ENCODE measurements around the gene VAMP3. TPM values are rescaled to one million over a fixed set of nuclear protein-coding genes. Genes with fewer than 3 reads are reported as not detected.

Gene VAMP3
- polyA plus RNA-seq, 1 donor (not counting 4 experiments of a cell fraction or from before 2014, with no cell fraction given) = 219 TPM

- no peak overlapping the region for H3K9ac ChIP-seq (ENCODE audit: control insufficient read depth, extremely low read depth, insufficient read depth, low read length)
- peaks cover 21% of the 10 kb centered on the region for H3K79me2 ChIP-seq (ENCODE audit: control insufficient read depth, insufficient read depth, low read length)
- no peaks in the 10 kb centered on the region for H3K27me3 ChIP-seq (ENCODE audit: control insufficient read depth, extremely low read depth, insufficient read depth, low read length)
- no peak overlapping the region for H3K4me3 ChIP-seq (ENCODE audit: control insufficient read depth in 2 of 3, extremely low read depth in 1 of 3, insufficient read depth in 2 of 3, low read depth in 1 of 3, low read length in 3 of 3)
- FAIRE-seq = no peak
- H3K27ac ChIP-seq (ENCODE audit: control insufficient read depth, insufficient read depth, low read length) = no peak overlapping the region
- TF ChIP-seq CTCF (optimal IDR thresholded peaks at IDR 0.05 in 1 of 3, IDR thresholded peaks at IDR 0.05 in 1 of 3, conservative IDR thresholded peaks at IDR 0.05 in 1 of 3; ENCODE audit: extremely low read depth in 1 of 3, insufficient read depth in 2 of 3, low read length in 3 of 3) = no peak
- TF ChIP-seq EZH2 (IDR thresholded peaks at IDR 0.05; ENCODE audit: low read length) = no peak
- peaks cover 0 to 5% of the 10 kb centered on the region in 2 experiments for H3K36me3 ChIP-seq (ENCODE audit: control insufficient read depth in 2 of 2, extremely low read depth in 1 of 2, insufficient read depth in 2 of 2, low read length in 2 of 2)
- peaks cover 23% of the 10 kb centered on the region for H3K4me1 ChIP-seq (ENCODE audit: control insufficient read depth, extremely low read depth, insufficient read depth, low read length)
- no peaks in the 10 kb centered on the region for H4K20me1 ChIP-seq (ENCODE audit: control insufficient read depth, extremely low read depth, insufficient read depth, low read length)
- H2AFZ ChIP-seq (ENCODE audit: control insufficient read depth, low read length) = no peak overlapping the region
- no peak for DNase-seq (ENCODE audit: low read depth, low spot score)
- H3K9me1 ChIP-seq (ENCODE audit: control insufficient read depth, extremely low read depth, insufficient read depth, low read length) = peaks cover 2% of the 10 kb centered on the region
- dilution Hi-C loops (cut with MboI; ENCODE audit: extremely low pct_ligation_motif_present, low sequenced_read_pairs) = no loop called here
- no peak overlapping the region for H3K4me2 ChIP-seq (ENCODE audit: control insufficient read depth, extremely low read depth, insufficient read depth, low read depth, low read length)
- H3K9me3 ChIP-seq (ENCODE audit: control insufficient read depth, low read depth, low read length) = no peaks in the 10 kb centered on the region
These were observed 2.5 kb upstream of the VAMP3 start for GRCh38 chr1:7768583-7768982.

- Histone ChIP-seq H3K4me3 (ENCODE audit: control insufficient read depth in 2 of 3, extremely low read depth in 1 of 3, insufficient read depth in 2 of 3, low read depth in 1 of 3, low read length in 3 of 3) (peak overlapping the region in 2 of 3 experiments; percentile 95), H3K9me1 (ENCODE audit: control insufficient read depth, extremely low read depth, insufficient read depth, low read length) (peaks cover 2% of the 10 kb centered on the region), H3K9me3 (ENCODE audit: control insufficient read depth, low read depth, low read length) (no peaks in the 10 kb centered on the region), H2AFZ (ENCODE audit: control insufficient read depth, low read length) (no peak overlapping the region), H3K4me2 (ENCODE audit: control insufficient read depth, extremely low read depth, insufficient read depth, low read depth, low read length) (peak overlapping the region; percentile 98), H3K79me2 (ENCODE audit: control insufficient read depth, insufficient read depth, low read length) (peaks cover 32% of the 10 kb centered on the region), H3K36me3 (ENCODE audit: control insufficient read depth in 2 of 2, extremely low read depth in 1 of 2, insufficient read depth in 2 of 2, low read length in 2 of 2) (peaks cover 3 to 5% of the 10 kb centered on the region in 2 experiments), H4K20me1 (ENCODE audit: control insufficient read depth, extremely low read depth, insufficient read depth, low read length) (no peaks in the 10 kb centered on the region), H3K9ac (ENCODE audit: control insufficient read depth, extremely low read depth, insufficient read depth, low read length) (no peak overlapping the region), H3K27me3 (ENCODE audit: control insufficient read depth, extremely low read depth, insufficient read depth, low read length) (no peaks in the 10 kb centered on the region), H3K4me1 (ENCODE audit: control insufficient read depth, extremely low read depth, insufficient read depth, low read length) (peaks cover 23% of the 10 kb centered on the region), H3K27ac (ENCODE audit: control insufficient read depth, insufficient read depth, low read length) (no peak overlapping the region)
- FAIRE-seq = no peak
- dilution Hi-C loops (cut with MboI; ENCODE audit: extremely low pct_ligation_motif_present, low sequenced_read_pairs) = no loop called here
- DNase-seq (ENCODE audit: low read depth, low spot score) = no peak
- no peak for TF ChIP-seq CTCF (optimal IDR thresholded peaks at IDR 0.05 in 1 of 3, IDR thresholded peaks at IDR 0.05 in 1 of 3, conservative IDR thresholded peaks at IDR 0.05 in 1 of 3; ENCODE audit: extremely low read depth in 1 of 3, insufficient read depth in 2 of 3, low read length in 3 of 3)
- no peak for TF ChIP-seq EZH2 (IDR thresholded peaks at IDR 0.05; ENCODE audit: low read length)
These were observed 1.3 kb upstream of the VAMP3 start for GRCh38 chr1:7769673-7770412.
